ENCODE data around the gene CAMK1D.

CAMK1D gene

DNA sequence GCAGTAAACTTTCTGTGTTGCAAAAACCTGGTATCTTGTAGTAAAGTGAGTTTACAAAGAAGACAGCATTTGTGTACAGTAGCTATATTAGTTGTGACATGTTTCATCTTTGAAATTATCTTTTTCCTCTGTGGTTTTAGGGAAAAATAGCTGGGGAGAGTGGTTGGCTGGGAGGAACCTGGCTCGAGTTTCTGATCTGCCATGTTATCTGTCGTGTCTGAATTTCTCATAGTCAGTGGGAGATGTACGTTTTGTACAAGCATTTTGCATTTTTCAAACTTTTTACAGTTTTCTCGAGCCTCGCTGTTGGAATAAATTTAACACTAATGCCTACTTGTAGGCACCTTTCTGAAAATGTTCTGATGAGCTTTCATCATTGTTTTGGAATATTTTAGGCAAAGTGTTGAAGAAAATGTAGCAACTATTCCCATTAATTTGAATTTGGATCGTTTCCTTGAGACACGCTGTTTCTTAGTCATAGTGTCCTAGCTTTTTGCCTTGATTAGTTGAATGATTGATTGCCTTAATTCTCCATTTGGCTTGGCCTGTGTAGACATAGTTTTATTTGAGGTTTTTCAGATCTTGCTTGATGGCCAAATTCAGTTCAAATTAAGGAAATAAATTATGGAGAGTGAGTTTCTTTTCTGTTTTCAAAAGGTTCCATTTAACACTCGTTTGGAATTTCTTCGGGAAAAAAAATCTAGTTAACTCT, 65.1 kb downstream of the CAMK1D start:
- H4K20me1 ChIP-seq (ENCODE audit: insufficient read depth, low read length) = no peaks in the 10 kb centered on the region
- H3K9ac ChIP-seq (ENCODE audit: low read length) = no peak overlapping the region
- H3K4me1 ChIP-seq (ENCODE audit: insufficient read depth, low read length, severe bottlenecking) = no peaks in the 10 kb centered on the region
- TF ChIP-seq CTCF (IDR thresholded peaks at IDR 0.05; ENCODE audit: low read length) = no peak
- TF ChIP-seq EZH2 (IDR thresholded peaks at IDR 0.05; ENCODE audit: borderline replicate concordance, low read length) = no peak
- no peak overlapping the region for H2AFZ ChIP-seq (ENCODE audit: low read length)
- H3K4me3 ChIP-seq (ENCODE audit: low read depth, low read length, poor library complexity, severe bottlenecking) = no peak overlapping the region
- H3K4me2 ChIP-seq (ENCODE audit: low read length) = no peak overlapping the region
- H3K79me2 ChIP-seq (ENCODE audit: insufficient read depth, low read length) = no peaks in the 10 kb centered on the region
- no peaks in the 10 kb centered on the region for H3K9me2 ChIP-seq (ENCODE audit: low read depth, low read length)
- no peaks in the 10 kb centered on the region for H3K9me3 ChIP-seq (ENCODE audit: low read length)
- H3K27me3 ChIP-seq (ENCODE audit: insufficient read depth, low read length) = 0 out of 2 replicates have a peak, but pooled peaks cover 5% of the 10 kb centered on the region
- H3K27ac ChIP-seq (ENCODE audit: low read depth, low read length, poor library complexity, severe bottlenecking) = no peak overlapping the region
- H3K36me3 ChIP-seq (ENCODE audit: insufficient read depth, low read length) = no peaks in the 10 kb centered on the region
- H3F3A ChIP-seq (ENCODE audit: insufficient read depth, low read length) = no peaks in the 10 kb centered on the region

DNA sequence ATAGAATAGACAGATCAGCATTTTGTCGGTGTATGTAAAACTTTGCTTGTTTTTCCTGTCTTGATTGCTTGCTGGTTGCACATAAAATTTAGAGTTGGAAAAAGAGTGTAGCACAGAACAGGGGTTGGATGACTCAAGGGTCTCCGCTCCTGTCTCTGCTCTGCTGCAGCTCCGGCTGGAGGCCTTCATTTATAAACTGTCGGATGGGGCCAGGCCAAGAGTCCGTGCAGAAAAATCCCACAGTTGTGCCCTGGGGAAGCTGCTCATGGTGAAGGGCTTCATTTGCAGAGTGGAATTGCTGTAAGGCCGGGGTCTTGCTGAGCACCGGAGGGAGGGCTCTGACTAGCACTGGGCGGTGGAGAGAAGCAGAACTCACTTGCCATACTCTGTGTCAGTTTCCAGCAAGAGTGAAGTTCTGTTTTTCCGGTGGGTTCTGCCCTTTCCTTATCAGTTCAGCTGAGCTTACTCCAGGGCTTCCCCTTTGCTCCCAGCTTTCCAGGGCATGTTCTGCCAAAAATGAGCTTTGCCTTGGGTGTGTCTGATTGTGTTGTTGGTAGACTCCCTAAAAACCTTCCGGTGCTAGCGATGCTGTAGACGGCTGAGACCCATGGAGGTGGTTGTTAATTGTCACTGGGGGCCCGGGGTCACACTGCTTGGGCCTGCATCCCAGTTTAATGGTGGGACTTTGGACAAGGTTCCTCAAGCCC, 67.2 kb downstream of the CAMK1D start:
- Histone ChIP-seq H3K4me3 (ENCODE audit: low read depth, low read length, poor library complexity, severe bottlenecking) (no peak overlapping the region), H3K36me3 (ENCODE audit: insufficient read depth, low read length) (no peaks in the 10 kb centered on the region), H3K27ac (ENCODE audit: low read depth, low read length, poor library complexity, severe bottlenecking) (no peak overlapping the region), H3F3A (ENCODE audit: insufficient read depth, low read length) (no peaks in the 10 kb centered on the region), H3K9me3 (ENCODE audit: low read length) (no peaks in the 10 kb centered on the region), H4K20me1 (ENCODE audit: insufficient read depth, low read length) (no peaks in the 10 kb centered on the region), H2AFZ (ENCODE audit: low read length) (no peak overlapping the region), H3K9me2 (ENCODE audit: low read depth, low read length) (no peaks in the 10 kb centered on the region), H3K79me2 (ENCODE audit: insufficient read depth, low read length) (no peaks in the 10 kb centered on the region), H3K27me3 (ENCODE audit: insufficient read depth, low read length) (no peaks in the 10 kb centered on the region), H3K9ac (ENCODE audit: low read length) (no peak overlapping the region), H3K4me2 (ENCODE audit: low read length) (no peak overlapping the region), H3K4me1 (ENCODE audit: insufficient read depth, low read length, severe bottlenecking) (no peaks in the 10 kb centered on the region)
- no peak for TF ChIP-seq CTCF (IDR thresholded peaks at IDR 0.05; ENCODE audit: low read length)
- TF ChIP-seq EZH2 (IDR thresholded peaks at IDR 0.05; ENCODE audit: borderline replicate concordance, low read length) = no peak

- Histone ChIP-seq H3F3A (ENCODE audit: insufficient read depth, low read length) (no peaks in the 10 kb centered on the region), H3K27ac (ENCODE audit: low read depth, low read length, poor library complexity, severe bottlenecking) (no peak overlapping the region), H3K9me2 (ENCODE audit: low read depth, low read length) (no peaks in the 10 kb centered on the region), H3K4me1 (ENCODE audit: insufficient read depth, low read length, severe bottlenecking) (no peaks in the 10 kb centered on the region), H3K4me3 (ENCODE audit: low read depth, low read length, poor library complexity, severe bottlenecking) (no peak overlapping the region), H3K79me2 (ENCODE audit: insufficient read depth, low read length) (no peaks in the 10 kb centered on the region), H4K20me1 (ENCODE audit: insufficient read depth, low read length) (no peaks in the 10 kb centered on the region), H3K9me3 (ENCODE audit: low read length) (no peaks in the 10 kb centered on the region), H3K9ac (ENCODE audit: low read length) (no peak overlapping the region), H3K4me2 (ENCODE audit: low read length) (no peak overlapping the region), H3K27me3 (ENCODE audit: insufficient read depth, low read length) (no peaks in the 10 kb centered on the region), H2AFZ (ENCODE audit: low read length) (no peak overlapping the region), H3K36me3 (ENCODE audit: insufficient read depth, low read length) (no peaks in the 10 kb centered on the region)
- no peak for TF ChIP-seq CTCF (IDR thresholded peaks at IDR 0.05; ENCODE audit: low read length)
- TF ChIP-seq EZH2 (IDR thresholded peaks at IDR 0.05; ENCODE audit: borderline replicate concordance, low read length) = no peak
Measured at GRCh38 chr10:12417331-12417730, 68.0 kb downstream of the CAMK1D start.
